Activated CD4-positive, CD25-positive, alpha-beta regulatory T cell treated with anti-CD3 and anti-CD28 coated beads, Interleukin-2, amount 50 U/mL, for 72 hours (primary cell): ENCODE data around the gene R3HDM2.
"Not testable (repeated sequence)": the region's sequence is repeated elsewhere in the genome, so short reads cannot be mapped to it uniquely, and the experiment has no call there.

Experiments
- DNase-seq: peaks from one replicate; pipeline ENCODE4 v3.0.0; 2021

R3HDM2 gene

GRCh38 chr12:57370696-57371095 is 60.1 kb downstream of the R3HDM2 start:
- no peak for DNase-seq

- DNase-seq: no peak
Measured at GRCh38 chr12:57370072-57370471, 60.8 kb downstream of the R3HDM2 start.

GRCh38 chr12:57369202-57369601 is 61.6 kb downstream of the R3HDM2 start:
- no peak for DNase-seq

- DNase-seq: no peak
Measured at GRCh38 chr12:57368349-57369095, 62.3 kb downstream of the R3HDM2 start.

- no peak for DNase-seq
Measured at GRCh38 chr12:57367121-57367520, 63.7 kb downstream of the R3HDM2 start.

GRCh38 chr12:57366315-57366714 is 64.5 kb downstream of the R3HDM2 start:
- no peak for DNase-seq

GRCh38 chr12:57364156-57364555 is 66.7 kb downstream of the R3HDM2 start:
- DNase-seq: not testable (repeated sequence)

GRCh38 chr12:57360468-57360867 is 70.4 kb downstream of the R3HDM2 start:
- no peak for DNase-seq

GRCh38 chr12:57358646-57359045 is 72.2 kb downstream of the R3HDM2 start:
- no peak for DNase-seq

GRCh38 chr12:57355734-57356133 is 75.1 kb downstream of the R3HDM2 start:
- no peak for DNase-seq

GRCh38 chr12:57352166-57352565 is 78.7 kb downstream of the R3HDM2 start:
- no peak for DNase-seq

GRCh38 chr12:57347284-57347683 is 83.6 kb downstream of the R3HDM2 start:
- no peak for DNase-seq

GRCh38 chr12:57343703-57344378 is 87.0 kb downstream of the R3HDM2 start:
- no peak for DNase-seq

- no peak for DNase-seq
Measured at GRCh38 chr12:57342207-57342691, 88.6 kb downstream of the R3HDM2 start.

GRCh38 chr12:57341275-57341990 is 89.4 kb downstream of the R3HDM2 start:
- DNase-seq: no peak

GRCh38 chr12:57340104-57340503 is 90.7 kb downstream of the R3HDM2 start:
- DNase-seq: no peak

GRCh38 chr12:57336299-57336698 is 94.5 kb downstream of the R3HDM2 start:
- not testable (repeated sequence) for DNase-seq

- no peak for DNase-seq
Measured at GRCh38 chr12:57334219-57334618, 96.6 kb downstream of the R3HDM2 start.

GRCh38 chr12:57332646-57333312 is 98.1 kb downstream of the R3HDM2 start:
- no peak for DNase-seq

- no peak for DNase-seq
Measured at GRCh38 chr12:57330992-57331391, 99.9 kb downstream of the R3HDM2 start.

- no peak for DNase-seq
Measured at GRCh38 chr12:57329219-57329618, 101.6 kb downstream of the R3HDM2 start.

- DNase-seq: no peak
Measured at GRCh38 chr12:57325395-57325794, 105.4 kb downstream of the R3HDM2 start.

- DNase-seq: no peak
Measured at GRCh38 chr12:57323416-57323815, 107.4 kb downstream of the R3HDM2 start.
